ENCODE results near the gene LMF1.

Gene LMF1

DNA sequence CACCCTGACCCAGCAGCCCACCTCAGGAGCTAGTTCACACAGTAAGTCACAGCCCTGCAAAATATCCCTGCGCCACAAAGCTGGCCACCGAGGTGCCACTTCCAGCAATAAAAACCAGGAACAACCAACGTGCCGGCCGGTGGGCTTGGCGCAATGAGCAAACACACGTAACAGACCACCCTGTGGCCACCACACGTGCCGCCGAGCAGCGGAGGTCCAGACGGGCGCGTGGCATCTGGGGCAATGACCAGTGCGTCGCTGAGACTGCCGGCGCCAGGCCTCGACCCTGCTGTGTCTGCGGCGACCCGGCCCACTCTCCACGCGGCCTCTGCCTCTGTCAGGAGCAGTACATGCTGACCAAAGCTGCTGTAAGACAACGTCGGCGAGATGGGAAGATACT lies 31.5 kb downstream of the LMF1 start:
- Mint-ChIP-seq H3K27me3 (no peaks in the 10 kb centered on the region), H3K27ac (no peak overlapping the region), H3K4me3 (no peak overlapping the region), H3K36me3 (ENCODE audit: insufficient read depth) (peaks cover 3% of the 10 kb centered on the region), H3K4me1 (ENCODE audit: low read depth in 2 of 2) (no peaks in the 10 kb centered on the region), H3K9me3 (peaks cover 5 to 9% of the 10 kb centered on the region in 2 donors)
- DNase-seq, result no peak
- no peak for ATAC-seq (replicated peaks)

DNA sequence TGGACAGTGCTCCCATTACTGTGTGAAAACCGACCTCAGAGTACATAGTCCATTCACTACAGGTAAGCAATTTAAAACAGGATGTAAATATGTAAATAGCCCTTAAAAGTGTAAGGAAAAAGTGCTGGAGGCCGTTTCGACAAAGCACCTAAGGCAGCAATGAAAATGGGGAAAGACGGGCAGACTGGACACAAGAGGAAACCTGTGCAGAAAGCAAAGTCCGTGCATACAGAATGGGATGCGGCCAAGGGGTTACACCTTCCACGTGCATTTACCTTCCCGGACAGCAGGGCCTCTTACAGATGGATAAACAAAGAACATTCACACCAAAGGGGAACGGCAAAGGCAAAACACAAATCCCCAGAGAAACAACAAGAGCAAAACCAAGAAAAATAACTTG lies 32.0 kb downstream of the LMF1 start:
- ATAC-seq (replicated peaks) (no peak), DNase-seq (no peak)
- Mint-ChIP-seq H3K27ac (no peak overlapping the region), H3K4me1 (ENCODE audit: low read depth in 2 of 2) (no peaks in the 10 kb centered on the region), H3K36me3 (ENCODE audit: insufficient read depth) (peaks cover 3% of the 10 kb centered on the region), H3K4me3 (no peak overlapping the region), H3K27me3 (no peaks in the 10 kb centered on the region), H3K9me3 (peaks cover 5 to 9% of the 10 kb centered on the region in 2 donors)

DNA sequence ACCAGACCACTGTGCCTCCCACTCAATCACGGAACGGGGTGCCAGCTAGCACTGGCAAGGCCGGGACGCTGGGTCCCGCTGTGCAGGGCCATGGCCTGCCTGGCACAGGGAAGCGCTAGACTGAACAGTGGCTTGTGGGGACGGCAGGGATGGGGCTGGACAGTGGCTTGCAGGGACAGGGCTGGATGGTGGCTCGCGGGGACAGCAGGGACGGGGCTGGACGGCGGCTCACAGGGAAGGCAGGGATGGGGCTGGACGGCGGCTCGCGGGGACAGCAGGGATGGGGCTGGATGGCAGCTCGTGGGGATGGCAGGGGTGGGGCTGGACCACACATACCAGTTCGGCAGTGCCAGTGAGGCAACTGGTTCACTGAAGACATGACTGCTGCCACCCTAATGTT lies 32.6 kb downstream of the LMF1 start:
- Mint-ChIP-seq H3K4me1 (ENCODE audit: low read depth in 2 of 2) (no peaks in the 10 kb centered on the region), H3K9me3 (peaks cover 5 to 9% of the 10 kb centered on the region in 2 donors), H3K27me3 (no peaks in the 10 kb centered on the region), H3K36me3 (ENCODE audit: insufficient read depth) (peaks cover 6% of the 10 kb centered on the region), H3K27ac (no peak overlapping the region), H3K4me3 (no peak overlapping the region)
- no peak for DNase-seq
- ATAC-seq (replicated peaks), result no peak

DNA sequence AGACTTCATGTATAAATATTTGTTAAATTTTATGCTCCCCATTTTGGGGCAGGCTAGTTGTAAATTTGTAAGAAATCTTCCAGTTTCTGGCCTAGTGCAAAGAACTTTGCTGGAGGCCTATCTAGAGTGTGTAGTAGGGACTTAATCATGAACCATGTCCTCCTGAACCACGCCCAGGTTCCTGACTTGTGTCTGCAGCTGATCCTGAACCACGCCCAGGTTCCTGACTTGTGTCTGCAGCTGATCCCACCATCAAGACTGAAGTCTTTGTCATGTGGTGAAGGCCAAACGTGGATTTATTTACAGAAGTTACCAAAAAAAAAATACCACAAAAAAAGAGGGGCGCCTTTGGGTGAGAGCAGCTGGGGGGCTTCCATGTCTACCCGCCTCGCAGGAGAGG lies 33.1 kb downstream of the LMF1 start:
- Mint-ChIP-seq H3K27ac (no peak overlapping the region), H3K9me3 (peaks cover 5 to 8% of the 10 kb centered on the region in 2 donors), H3K27me3 (no peaks in the 10 kb centered on the region), H3K4me1 (ENCODE audit: low read depth in 2 of 2) (no peaks in the 10 kb centered on the region), H3K4me3 (no peak overlapping the region), H3K36me3 (ENCODE audit: insufficient read depth) (peaks cover 6% of the 10 kb centered on the region)
- DNase-seq (no peak), ATAC-seq (replicated peaks) (no peak)

DNA sequence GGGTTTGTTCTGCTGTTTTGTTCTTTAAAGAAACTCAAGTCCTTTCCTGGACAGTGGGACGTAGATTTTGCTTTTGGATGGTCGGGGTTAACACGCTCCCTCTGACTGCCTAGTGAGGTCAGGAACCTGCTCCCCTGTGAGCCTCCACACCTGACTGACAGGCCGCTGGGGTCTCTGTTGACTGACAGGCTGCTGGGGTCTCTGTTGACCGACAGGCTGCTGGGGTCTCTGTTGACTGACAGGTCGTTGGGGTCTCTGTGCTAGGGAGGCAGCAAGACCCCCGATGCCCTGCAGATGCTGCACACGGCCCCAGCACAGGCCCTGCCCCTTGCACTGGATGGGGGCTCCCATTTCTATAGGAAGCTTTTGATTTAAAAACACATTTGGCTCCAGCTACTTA lies 33.5 kb downstream of the LMF1 start:
- Mint-ChIP-seq H3K9me3 (peaks cover 3 to 4% of the 10 kb centered on the region in 2 donors), H3K4me1 (ENCODE audit: low read depth in 2 of 2) (no peaks in the 10 kb centered on the region), H3K36me3 (ENCODE audit: insufficient read depth) (peaks cover 6% of the 10 kb centered on the region), H3K27ac (no peak overlapping the region), H3K27me3 (no peaks in the 10 kb centered on the region), H3K4me3 (no peak overlapping the region)
- no peak for DNase-seq
- no peak for ATAC-seq (replicated peaks)

DNA sequence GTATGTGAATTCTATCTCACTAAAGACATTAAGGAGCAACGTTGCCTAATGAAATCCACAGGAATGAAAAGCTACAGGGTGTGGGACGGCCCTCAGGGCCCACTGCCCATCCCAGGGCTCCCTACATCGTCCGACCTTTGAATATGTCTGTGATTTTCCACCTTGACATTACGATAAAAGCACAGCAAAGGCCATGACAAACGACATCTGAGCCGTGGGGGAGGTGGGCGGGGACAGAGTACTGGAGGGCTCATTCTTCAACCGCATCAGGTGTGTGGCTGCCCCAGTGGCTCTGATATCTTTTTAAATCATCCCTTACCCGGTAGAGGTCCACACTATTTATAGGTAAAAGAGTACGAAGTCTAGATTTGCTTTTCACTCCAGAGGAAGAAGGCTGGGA lies 35.1 kb downstream of the LMF1 start:
- Mint-ChIP-seq H3K4me3 (no peak overlapping the region), H3K4me1 (ENCODE audit: low read depth in 2 of 2) (no peaks in the 10 kb centered on the region), H3K9me3 (no peaks in the 10 kb centered on the region), H3K27me3 (no peaks in the 10 kb centered on the region), H3K27ac (peak overlapping the region in 1 of 2 donors; percentile 78), H3K36me3 (ENCODE audit: insufficient read depth) (peaks cover 11% of the 10 kb centered on the region)
- DNase-seq, result no peak
- no peak for ATAC-seq (replicated peaks)

DNA sequence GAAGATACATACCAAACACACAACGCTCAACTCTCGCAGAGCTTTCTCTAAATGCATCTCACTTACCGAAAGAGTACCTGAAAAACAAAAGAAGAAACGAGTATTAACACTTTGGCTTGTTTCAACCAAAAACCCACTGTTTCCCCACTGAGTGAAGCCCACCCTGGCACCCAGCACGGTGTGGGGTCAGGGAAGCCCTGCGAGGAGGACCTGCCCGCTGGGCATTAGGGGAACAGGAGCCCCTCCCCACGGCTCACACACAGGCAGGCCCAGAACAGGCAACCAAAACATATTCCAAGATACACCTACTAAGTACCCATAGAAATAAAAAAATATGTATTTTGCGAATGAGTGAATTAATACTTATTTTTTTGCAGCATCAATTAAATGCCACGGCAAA lies 36.6 kb downstream of the LMF1 start:
- no peak overlapping the region for H3K27ac Mint-ChIP-seq
- no peaks in the 10 kb centered on the region for H3K27me3 Mint-ChIP-seq
- DNase-seq (no peak), ATAC-seq (replicated peaks) (no peak)
- no peaks in the 10 kb centered on the region for H3K9me3 Mint-ChIP-seq
- no peaks in the 10 kb centered on the region for H3K4me1 Mint-ChIP-seq (ENCODE audit: low read depth in 2 of 2)
- no peak overlapping the region for H3K4me3 Mint-ChIP-seq
- peaks cover 16% of the 10 kb centered on the region for H3K36me3 Mint-ChIP-seq (ENCODE audit: insufficient read depth)

DNA sequence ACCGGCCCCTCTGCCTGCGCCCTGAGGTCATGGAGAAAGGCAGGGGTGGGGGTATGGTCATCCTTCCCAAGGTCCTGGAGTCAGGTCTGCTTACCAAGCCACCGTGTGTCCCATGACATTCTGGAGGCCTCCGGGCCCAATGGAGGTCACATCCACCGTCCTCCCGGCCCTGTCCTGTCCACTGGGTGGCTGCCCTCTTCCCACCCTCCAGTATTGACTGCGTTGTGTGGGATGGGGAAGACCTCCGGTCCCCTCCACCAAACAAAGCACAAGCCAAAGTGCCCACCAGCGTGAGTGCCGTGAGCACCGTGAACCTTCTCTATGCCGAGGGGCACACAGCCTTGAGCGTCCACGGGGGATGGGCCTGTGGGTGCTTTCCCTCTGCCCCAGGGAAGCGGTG lies 37.2 kb downstream of the LMF1 start:
- no peak for ATAC-seq (replicated peaks)
- Mint-ChIP-seq H3K36me3 (ENCODE audit: insufficient read depth) (peaks cover 16% of the 10 kb centered on the region), H3K27ac (no peak overlapping the region), H3K4me3 (no peak overlapping the region), H3K9me3 (no peaks in the 10 kb centered on the region), H3K27me3 (no peaks in the 10 kb centered on the region), H3K4me1 (ENCODE audit: low read depth in 2 of 2) (no peaks in the 10 kb centered on the region)
- no peak for DNase-seq

DNA sequence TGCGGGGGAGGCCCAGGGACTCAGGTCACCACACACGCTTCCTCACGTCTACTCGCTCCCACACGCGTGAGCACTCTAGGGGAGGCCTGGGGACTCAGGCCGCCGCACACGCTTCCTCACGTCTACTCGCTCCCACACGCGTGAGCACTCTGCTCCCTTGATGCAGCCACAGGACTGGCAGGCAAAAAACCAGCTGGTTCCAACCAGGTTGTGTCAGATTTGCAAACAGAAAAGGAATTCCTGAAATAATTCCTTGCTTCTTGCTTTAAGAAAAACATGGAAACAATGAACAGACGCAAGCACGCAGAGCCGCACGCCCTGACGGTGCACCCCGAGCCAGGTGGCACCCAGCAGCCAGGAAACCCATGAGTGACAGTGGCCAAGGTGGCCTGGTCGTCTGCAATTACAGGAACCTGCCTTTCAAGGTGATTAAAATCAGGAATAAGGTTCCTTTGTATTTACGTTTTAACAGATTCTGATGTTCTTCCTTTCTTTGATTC lies 37.9 kb downstream of the LMF1 start:
- no peaks in the 10 kb centered on the region for H3K4me1 Mint-ChIP-seq (ENCODE audit: low read depth in 2 of 2)
- peak overlapping the region in 1 of 2 donors; percentile 23 for H3K27ac Mint-ChIP-seq
- no peaks in the 10 kb centered on the region for H3K9me3 Mint-ChIP-seq
- DNase-seq, result no peak
- no peak overlapping the region for H3K4me3 Mint-ChIP-seq
- ATAC-seq (replicated peaks), result no peak
- H3K27me3 Mint-ChIP-seq, result no peaks in the 10 kb centered on the region
- H3K36me3 Mint-ChIP-seq (ENCODE audit: insufficient read depth), result peaks cover 16% of the 10 kb centered on the region

DNA sequence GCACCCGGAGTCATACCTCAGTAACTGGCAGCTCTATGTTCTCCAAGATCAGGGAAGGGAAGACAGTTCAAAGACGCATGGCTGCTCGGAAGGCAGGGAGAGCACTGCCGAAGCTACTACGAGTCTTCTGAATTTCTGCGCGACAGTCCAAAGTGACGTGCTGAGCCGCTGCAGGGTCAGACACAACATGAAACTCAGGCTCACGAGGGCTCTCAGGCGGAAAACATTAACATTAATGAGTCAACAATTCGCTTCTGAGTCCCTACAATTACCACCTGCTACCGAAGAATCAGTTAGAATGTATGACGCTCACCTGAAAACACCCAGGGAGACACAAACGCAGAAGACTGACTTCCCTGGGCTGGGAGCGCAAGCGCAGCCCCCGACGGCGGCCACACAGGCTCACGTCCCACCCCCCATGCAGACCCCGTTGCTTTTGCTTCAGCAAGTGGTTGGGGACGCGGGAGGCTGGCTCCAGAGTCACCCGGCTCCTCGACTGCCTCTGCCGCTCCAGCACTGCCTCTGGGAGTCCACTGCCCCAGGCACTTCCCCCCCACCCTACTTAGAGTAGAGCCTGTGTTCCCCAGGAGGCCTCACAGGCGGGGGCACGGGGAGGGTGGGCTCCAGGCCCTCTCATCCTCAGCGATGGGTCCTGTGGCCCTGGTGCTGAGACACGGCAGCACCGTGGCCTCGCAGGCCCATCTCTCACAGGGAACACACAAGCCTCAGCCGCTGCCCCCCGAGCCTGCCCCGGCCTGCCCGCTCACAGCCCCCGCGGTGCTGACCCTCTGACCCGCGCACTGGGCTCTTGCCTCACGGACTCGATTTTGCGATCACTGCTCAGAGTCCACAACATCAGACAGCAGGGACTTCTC lies 38.9 kb downstream of the LMF1 start:
- H3K9me3 Mint-ChIP-seq, result no peaks in the 10 kb centered on the region
- ATAC-seq (replicated peaks) (no peak), DNase-seq (no peak)
- peaks cover 19% of the 10 kb centered on the region for H3K36me3 Mint-ChIP-seq (ENCODE audit: insufficient read depth)
- H3K4me3 Mint-ChIP-seq, result no peak overlapping the region
- no peak overlapping the region for H3K27ac Mint-ChIP-seq
- H3K27me3 Mint-ChIP-seq, result no peaks in the 10 kb centered on the region
- H3K4me1 Mint-ChIP-seq (ENCODE audit: low read depth in 2 of 2), result no peaks in the 10 kb centered on the region

DNA sequence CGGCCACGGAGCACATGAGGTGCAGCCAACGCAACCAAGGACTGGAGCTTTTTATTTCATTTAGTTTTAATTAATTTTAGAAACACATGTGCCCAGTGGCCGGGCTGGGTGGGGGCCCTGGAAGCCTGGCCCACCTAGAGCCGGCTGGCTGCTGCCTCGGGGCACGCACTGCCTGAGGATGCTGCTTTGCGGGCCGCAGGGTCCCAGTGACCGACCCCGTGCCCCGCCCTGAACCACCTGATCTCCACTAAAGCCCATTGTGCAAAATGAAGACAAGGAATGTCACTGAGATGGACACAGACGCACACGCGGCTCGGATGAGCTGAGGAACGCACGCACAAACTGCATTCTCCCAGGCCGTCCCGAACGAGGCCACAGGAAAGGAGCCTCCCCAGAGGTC lies 39.6 kb downstream of the LMF1 start:
- H3K4me1 Mint-ChIP-seq (ENCODE audit: low read depth in 2 of 2), result no peaks in the 10 kb centered on the region
- no peaks in the 10 kb centered on the region for H3K27me3 Mint-ChIP-seq
- no peak overlapping the region for H3K27ac Mint-ChIP-seq
- H3K9me3 Mint-ChIP-seq, result peaks cover 0 to 2% of the 10 kb centered on the region in 2 donors
- DNase-seq (no peak), ATAC-seq (replicated peaks) (no peak)
- H3K4me3 Mint-ChIP-seq, result no peak overlapping the region
- peaks cover 19% of the 10 kb centered on the region for H3K36me3 Mint-ChIP-seq (ENCODE audit: insufficient read depth)

DNA sequence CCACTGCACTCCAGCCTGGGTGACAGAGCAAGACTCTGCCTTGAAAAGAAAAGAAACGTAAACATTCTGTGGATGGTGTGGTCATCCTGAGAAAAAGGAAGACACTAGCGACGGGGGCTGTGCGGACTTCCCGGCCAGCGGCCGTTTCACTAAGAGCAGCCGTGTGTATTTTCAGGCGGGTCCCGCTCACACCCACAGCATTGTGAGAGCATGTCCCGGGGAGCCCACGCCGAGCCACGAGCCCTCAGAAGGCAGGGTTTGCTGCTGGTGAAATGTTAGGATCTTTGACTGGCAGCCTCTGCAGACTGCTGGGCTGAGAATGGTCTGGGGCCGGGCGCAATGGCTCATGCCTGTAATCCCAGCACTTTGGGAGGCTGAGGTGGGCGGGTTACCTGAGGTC lies 40.3 kb downstream of the LMF1 start:
- Mint-ChIP-seq H3K9me3 (peaks cover 0 to 3% of the 10 kb centered on the region in 2 donors), H3K27me3 (no peaks in the 10 kb centered on the region), H3K4me3 (no peak overlapping the region), H3K27ac (peak overlapping the region in 1 of 2 donors; percentile 44), H3K36me3 (ENCODE audit: insufficient read depth) (peaks cover 19% of the 10 kb centered on the region), H3K4me1 (ENCODE audit: low read depth in 2 of 2) (no peaks in the 10 kb centered on the region)
- ATAC-seq (replicated peaks), result no peak
- no peak for DNase-seq

DNA sequence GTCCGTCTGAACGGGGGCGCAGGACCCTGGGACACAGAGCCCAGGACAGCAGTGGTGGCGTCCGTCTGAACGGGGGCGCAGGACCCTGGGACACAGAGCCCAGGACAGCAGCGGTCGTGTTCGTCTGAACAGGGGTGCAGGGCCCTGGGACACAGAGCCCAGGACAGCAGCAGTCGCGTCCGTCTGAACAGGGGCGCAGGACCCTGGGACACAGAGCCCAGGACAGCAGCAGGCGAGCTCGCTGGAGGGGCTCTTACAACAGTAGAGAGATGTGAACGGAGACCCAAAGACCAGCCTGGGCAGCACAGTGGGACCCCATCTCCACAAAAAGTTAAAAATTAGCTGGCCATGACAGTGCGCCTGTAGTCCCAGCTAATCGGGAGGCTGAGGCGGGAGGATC lies 40.7 kb downstream of the LMF1 start:
- Mint-ChIP-seq H3K4me1 (ENCODE audit: low read depth in 2 of 2) (no peaks in the 10 kb centered on the region), H3K27me3 (no peaks in the 10 kb centered on the region), H3K4me3 (no peak overlapping the region), H3K9me3 (peaks cover 0 to 3% of the 10 kb centered on the region in 2 donors), H3K27ac (peak overlapping the region in 1 of 2 donors; percentile 44), H3K36me3 (ENCODE audit: insufficient read depth) (peaks cover 19% of the 10 kb centered on the region)
- DNase-seq, result no peak
- no peak for ATAC-seq (replicated peaks)

All from effector memory CD8-positive, alpha-beta T cell (primary cell).